Islet precursor cell (in vitro differentiated cells): ENCODE data around the gene CD160.
A peak's percentile ranks its signal among the peaks of the same experiment; 100 is the strongest.
"Not testable (repeated sequence)": the region's sequence is repeated elsewhere in the genome, so short reads cannot be mapped to it uniquely, and the experiment has no call there.

Source experiments
- DNase-seq: peaks from one replicate; pipeline ENCODE4 v3.0.0-alpha.2; 2018

Gene CD160

GRCh38 chr1:145710291-145711027 lies 8.8 kb upstream of the CD160 start:
- no peak for DNase-seq

- peak; percentile 86 for DNase-seq
These were observed 8.1 kb upstream of the CD160 start for GRCh38 chr1:145711213-145711651.

- peak; percentile 46 for DNase-seq
These were observed 4.7 kb upstream of the CD160 start for GRCh38 chr1:145714524-145715111.

DNA sequence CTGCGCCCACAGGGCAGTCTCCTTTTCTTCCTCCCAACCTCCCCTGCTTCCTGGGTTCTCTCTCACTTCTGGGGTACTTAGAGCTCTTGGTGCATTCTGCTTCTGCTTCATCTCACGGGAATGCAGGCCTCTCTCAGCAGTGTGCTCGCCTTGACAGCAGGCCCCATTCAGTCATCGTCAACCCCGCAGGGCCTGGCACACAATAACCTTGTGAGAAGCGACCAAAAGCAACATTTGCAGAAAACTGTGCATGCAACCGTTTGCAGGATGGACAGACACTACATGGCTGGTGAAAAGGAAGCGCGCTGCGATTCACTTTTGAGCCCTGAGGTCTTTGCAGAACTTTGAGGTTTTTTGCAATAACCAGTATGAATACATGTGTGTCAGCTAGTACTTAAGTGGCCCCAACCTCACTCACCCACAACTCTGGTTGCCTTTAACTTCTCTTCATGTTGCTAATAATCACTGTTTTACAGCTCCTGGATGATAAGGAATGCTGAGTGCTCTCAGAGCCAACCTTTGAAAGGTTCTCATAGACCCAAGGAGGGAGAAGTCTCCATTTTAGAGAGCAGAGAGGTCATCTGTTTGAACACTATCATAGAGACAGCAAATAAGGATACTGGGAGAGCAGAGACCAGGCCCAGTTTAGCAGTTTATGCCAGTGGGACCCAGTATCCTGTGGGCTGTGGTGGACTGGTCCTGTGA lies 2.5 kb upstream of the CD160 start:
- peak; percentile 92 for DNase-seq

GRCh38 chr1:145717833-145718232 lies 1.5 kb upstream of the CD160 start:
- peak; percentile 23 for DNase-seq

DNA sequence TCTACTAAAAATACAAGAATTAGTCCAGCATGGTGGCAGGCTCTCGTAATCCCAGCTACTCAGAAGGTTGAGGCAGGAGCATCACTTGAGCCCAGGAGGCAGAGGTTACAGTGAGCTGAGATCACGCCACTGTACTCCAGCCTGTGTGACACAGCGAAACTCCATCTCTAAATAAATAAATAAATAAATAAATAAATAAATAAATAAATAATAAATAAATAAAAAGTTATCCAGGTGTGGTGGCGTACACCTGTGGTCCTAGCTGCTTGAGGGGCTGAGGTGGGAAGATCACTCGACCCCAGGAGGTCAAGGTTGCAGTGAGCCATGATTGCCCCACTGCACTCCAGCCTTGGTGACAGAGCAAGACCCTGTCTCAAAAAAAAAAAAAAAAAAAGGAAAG lies 834 bp upstream of the CD160 start:
- not testable (repeated sequence) for DNase-seq

- peak; percentile 66 for DNase-seq
These were observed 1.2 kb downstream of the CD160 start for GRCh38 chr1:145720556-145720877.

- peak; percentile 87 for DNase-seq
These were observed 1.8 kb downstream of the CD160 start for GRCh38 chr1:145720878-145721671.

DNA sequence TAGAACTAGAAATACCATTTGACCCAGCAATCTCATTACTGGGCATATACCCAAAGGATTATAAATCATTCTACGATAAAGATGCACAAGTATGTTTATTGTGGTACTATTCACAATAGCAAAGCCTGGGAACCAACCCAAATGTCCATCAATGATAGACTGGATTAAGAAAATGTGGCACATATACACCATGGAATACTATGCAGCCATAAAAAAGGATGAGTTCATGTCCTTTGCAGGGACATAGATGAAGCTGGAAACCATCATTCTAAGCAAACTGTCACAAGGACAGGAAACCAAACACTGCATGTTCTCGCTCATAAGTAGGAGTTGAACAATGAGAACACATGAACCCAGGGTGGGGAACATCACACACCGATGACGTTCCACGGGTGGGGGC lies 6.9 kb downstream of the CD160 start:
- DNase-seq: not testable (repeated sequence)

- DNase-seq: peak; percentile 25
These were observed 9.9 kb downstream of the CD160 start for GRCh38 chr1:145729196-145729595.

DNA sequence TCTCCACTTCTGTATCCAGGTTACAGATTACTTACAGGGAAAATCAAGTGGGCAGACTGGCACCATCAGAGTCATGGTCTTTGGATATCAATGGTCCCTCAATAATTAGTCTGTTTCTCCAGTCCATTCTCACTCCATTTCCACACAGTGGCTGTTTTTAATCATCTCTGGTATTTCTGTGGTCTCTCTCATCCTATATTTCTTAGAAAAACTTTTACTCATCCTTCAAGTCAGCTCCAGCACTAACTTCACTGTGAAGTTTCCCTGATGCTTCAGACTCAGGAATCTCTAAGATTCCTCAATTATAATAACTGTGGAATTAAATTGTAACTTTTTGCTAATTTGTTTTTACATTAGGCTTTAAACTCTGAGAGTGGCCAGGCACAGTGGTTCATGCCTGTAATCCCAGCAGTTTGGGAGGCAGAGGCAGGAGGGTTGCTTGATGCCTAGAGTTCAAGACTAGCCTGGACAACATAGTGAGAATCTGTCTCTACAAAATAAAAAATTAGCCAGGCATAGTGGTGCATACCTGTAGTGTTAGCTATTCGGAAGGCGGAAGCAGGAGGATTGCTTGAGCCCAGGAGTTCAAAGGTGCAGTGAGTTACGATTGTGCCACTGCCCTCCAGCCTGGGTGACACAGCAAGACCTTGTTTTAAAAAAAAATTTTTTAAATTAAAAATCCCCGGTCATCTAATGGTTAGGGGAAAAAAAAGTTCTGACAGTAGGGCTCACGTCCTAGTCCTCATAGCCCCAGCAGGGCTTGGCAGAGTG lies 10.6 kb downstream of the CD160 start:
- DNase-seq: peak; percentile 12

DNA sequence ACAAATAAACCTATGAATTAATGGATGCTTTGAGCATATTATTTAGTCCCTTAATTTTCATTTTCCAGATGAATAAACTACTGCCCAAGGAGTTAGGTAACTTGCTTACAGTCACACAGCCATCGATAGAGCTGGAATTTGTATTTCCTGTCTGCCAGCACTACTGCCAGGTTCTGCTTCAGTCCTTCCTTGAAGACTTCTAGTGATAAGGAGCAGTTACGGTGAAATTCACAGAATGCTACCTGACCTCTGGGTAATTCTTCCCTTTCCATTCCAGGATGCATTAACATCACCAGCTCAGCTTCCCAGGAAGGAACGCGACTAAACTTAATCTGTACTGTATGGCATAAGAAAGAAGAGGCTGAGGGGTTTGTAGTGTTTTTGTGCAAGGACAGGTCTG lies 11.2 kb downstream of the CD160 start:
- peak; percentile 30 for DNase-seq

GRCh38 chr1:145730900-145731299 lies 11.6 kb downstream of the CD160 start:
- DNase-seq: peak; percentile 57

GRCh38 chr1:145736191-145736590 lies 16.9 kb downstream of the CD160 start:
- no peak for DNase-seq

- no peak for DNase-seq
These were observed 21.0 kb downstream of the CD160 start for GRCh38 chr1:145740269-145740668.

DNA sequence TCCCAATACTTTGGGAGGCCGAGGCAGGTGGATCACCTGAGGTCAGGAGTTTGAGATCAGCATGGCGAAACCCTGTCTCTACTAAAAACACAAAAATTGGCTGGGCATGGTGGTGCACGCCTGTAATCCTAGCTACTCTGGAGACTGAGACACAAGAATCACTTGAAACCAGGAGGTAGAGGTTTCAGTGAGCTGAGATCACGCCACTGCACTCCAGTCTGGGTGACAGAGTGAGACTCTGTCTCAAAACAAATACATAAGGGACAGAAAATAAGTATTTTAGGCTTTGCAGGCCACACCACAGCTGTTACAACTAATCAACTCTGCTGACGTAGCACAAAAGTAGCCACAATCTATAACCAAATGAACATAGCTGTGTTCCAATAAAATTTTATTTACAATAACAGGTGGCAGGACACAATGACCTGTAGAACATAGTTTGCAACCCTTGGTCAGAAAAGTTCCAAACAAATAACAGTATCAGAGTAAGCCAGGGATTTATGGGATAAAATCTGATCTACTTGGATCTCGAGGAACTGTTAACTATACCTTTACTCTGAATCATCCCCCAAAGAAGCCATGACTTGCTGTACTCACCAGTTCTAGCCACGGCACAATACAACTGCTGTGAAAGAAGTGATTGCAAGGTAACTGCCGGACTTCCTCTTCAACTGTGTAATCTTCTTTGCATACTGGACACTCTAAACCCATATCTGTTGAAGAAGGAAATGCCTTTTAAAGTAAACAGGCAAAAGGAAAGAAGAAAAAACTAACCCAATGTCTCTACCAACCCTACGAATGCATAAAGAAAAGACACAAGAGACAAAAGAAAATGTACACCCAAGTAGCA lies 28.3 kb downstream of the CD160 start:
- no peak for DNase-seq

GRCh38 chr1:145750426-145750825 lies 31.1 kb downstream of the CD160 start:
- no peak for DNase-seq

DNA sequence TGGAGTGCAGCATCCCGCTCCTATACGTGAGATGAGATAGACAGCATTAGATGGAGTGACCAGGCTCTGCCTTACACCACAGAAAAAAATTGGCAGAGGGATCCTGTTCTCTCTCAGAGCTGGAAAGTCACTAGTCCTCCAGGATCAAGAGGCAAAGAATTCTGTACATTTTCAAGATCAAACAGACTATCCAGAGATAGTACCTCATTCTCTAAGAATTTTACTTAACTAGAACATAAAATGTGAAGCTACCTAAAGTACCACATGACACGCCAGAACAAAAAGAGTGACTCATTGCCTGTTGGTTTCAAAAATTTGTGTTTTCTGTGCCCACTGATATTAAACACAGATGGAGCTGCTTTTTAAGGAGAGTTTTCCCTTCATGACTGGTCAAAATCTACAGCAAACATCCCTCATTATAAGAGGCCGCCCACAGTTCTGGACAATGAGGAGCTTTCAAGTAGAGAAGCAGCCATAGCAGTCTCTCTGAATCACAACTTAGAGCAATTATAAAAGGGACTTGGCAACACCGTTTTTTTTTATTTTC lies 32.3 kb downstream of the CD160 start:
- no peak for DNase-seq

DNA sequence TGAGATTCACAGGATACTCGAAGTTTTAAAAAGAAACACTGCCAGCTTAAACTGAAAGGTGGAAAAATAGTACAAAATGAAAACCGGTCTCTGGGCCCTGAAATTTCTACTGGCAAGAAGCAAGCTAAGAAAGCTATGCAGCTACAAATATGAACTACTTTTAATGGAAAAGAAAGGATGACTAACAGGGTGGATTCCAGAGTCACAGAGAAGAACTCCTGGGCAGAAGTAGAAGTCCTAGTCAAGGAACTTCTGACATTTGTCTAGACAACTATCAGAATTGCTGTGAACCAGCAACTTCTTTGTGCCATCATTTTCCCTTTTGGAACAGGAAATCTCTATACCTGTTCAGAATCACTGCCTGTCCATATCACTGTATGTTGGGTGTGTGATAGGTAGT lies 38.1 kb downstream of the CD160 start:
- no peak for DNase-seq

GRCh38 chr1:145758116-145758515 lies 38.8 kb downstream of the CD160 start:
- no peak for DNase-seq

GRCh38 chr1:145758575-145758974 lies 39.3 kb downstream of the CD160 start:
- no peak for DNase-seq
